ENCODE results near the gene OTUD3.

Gene OTUD3

DNA sequence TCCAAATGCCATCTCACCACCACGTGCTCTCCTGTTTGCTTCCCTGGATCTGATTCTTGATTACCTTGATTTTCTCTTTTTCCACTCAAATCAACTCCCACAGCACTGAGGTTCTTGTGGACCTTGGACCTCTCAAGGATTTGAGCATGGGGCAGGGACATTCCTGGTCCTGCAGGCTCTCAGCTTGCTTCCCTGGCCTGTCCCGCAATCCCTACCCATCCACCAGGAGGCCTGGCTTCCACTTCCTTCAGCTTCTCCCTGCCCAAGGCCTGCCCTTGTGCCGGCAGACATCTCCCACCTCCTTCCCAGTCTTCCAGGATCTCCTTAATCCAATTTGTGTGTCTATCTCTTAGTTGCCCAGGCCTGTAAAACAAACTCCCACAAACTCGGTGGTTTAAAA, 75.6 kb downstream of the OTUD3 start:
- DNase-seq = no peak

DNA sequence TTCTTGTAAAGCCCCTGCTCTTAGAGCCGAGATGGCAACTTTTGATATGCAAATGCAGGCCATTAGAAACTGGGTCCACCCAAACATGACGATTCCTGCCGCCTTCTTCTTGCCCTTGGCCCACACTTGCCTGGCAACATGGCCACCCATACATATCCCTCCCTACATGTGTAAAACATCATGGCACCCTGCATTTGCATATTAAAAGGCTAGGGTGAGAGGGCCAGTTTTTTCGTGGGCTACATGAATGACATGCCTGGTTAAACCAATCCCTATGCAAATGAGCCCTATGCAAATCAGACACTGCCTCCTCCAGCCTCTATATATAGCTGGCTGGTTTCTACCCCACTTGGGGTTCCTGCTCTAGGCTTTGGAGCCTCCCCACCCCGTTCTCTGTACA, 78.4 kb downstream of the OTUD3 start:
- no peak for DNase-seq

Data from NCI-H446 treated with DMSO at 0.1 percent for 48 hours (cell line).